Left lung (tissue), 10 donors: Measurements from ENCODE around the gene KSR1. TPM values are rescaled to one million over a fixed set of nuclear protein-coding genes. Genes with fewer than 3 reads are reported as not detected.

Source experiments
- ATAC-seq: fragments of 200-7000 bp; cut with Tn5 transposase; one replicate; pipeline ENCODE4 v1.9.1; 2020; ENCODE audit warnings: moderate library complexity
- DNase-seq, 4 donors: peaks; one replicate each; pipeline ENCODE4 v3.0.0-alpha.2; 2013 to 2020
- H3K27ac ChIP-seq, 2 donors: fragments of 200-600 bp; sonication (generic) in 1 of 2; one replicate each; pipeline versions ENCODE4 v1.5.0 to v1.8.0; 2020 to 2021
- H3K27me3 ChIP-seq, 2 donors: fragments of 200-600 bp; sonication (generic) in 1 of 2; one replicate each; pipeline versions ENCODE4 v1.5.0 to v1.8.0; 2020 to 2021
- H3K36me3 ChIP-seq, 2 donors: fragments of 200-600 bp; sonication (generic) in 1 of 2; one replicate each; pipeline versions ENCODE4 v1.5.0 to v1.8.0; 2020 to 2021
- H3K4me1 ChIP-seq, 2 donors: fragments of 200-600 bp; one replicate each; pipeline ENCODE4 v1.8.0; 2021
- H3K4me3 ChIP-seq, 2 donors: fragments of 200-600 bp; sonication (generic) in 1 of 2; one replicate each; pipeline versions ENCODE4 v1.5.0 to v1.8.0; 2020 to 2021; ENCODE audit warnings: mild to moderate bottlenecking in 1 of 2
- H3K9me3 ChIP-seq, 2 donors: fragments of 200-600 bp; sonication (generic) in 1 of 2; one replicate each; pipeline versions ENCODE4 v1.5.0 to v1.8.0; 2020 to 2021
- CTCF ChIP-seq, 2 donors: fragments of 200-600 bp; sonication (generic) in 1 of 2; IDR thresholded peaks; one replicate each; pipeline versions ENCODE4 v1.5.0 to v1.8.0; 2021; ENCODE audit warnings: antibody characterized with exemption in 2 of 2
- intact Hi-C, 2 donors: fragments of 100-400 bp; cut with DNase I; formaldehyde crosslinking; loops; one replicate each; pipeline versions ENCODE4 v1.11.2 to v1.14.2; 2022
- polyA plus RNA-seq, 6 donors: library from polyadenylated mRNA; unstranded; fragments of 120-200 nt; gene quantifications; one replicate each; pipeline ENCODE4 v1.2.1, GENCODE V29; 2013; ENCODE audit not compliant: insufficient read length in 6 of 6
- total RNA-seq, 2 donors: library from RNA; stranded (reverse); fragmentation: NEBNext Ultra II Directional; extraction: Animal tissue kit (Norgen Biotek cat#: 25700); gene quantifications; one replicate each; pipeline ENCODE4 v1.2.1, GENCODE V29; 2021
- donor health status: DM: no; HTN: yes; CAD: no.
- donor health status: DM: no; HTN: no; CAD: no.

KSR1 gene
- total and polyA plus RNA-seq, 8 donors, result 35.0 to 70.0 (median 62.5) TPM

GRCh38 chr17:27486741-27487140 lies 30.5 kb downstream of the KSR1 start:
- intact Hi-C loops, result no loop called here
- Histone ChIP-seq H3K27ac (no peak overlapping the region), H3K4me3 (no peak overlapping the region), H3K27me3 (no peaks in the 10 kb centered on the region), H3K36me3 (no peaks in the 10 kb centered on the region), H3K4me1 (peaks cover 29 to 61% of the 10 kb centered on the region in 2 donors), H3K9me3 (no peaks in the 10 kb centered on the region)
- ATAC-seq, result no peak
- TF ChIP-seq CTCF (IDR thresholded peaks at IDR 0.05), result no peak
- no peak for DNase-seq

- no peak for DNase-seq
- Histone ChIP-seq H3K27me3 (no peaks in the 10 kb centered on the region), H3K36me3 (no peaks in the 10 kb centered on the region), H3K4me3 (no peak overlapping the region), H3K9me3 (no peaks in the 10 kb centered on the region), H3K27ac (peak overlapping the region in 1 of 2 donors; percentile 50), H3K4me1 (peaks cover 29 to 65% of the 10 kb centered on the region in 2 donors)
- intact Hi-C loops, result no loop called here
- ATAC-seq, result peak; percentile 10
- TF ChIP-seq CTCF (IDR thresholded peaks at IDR 0.05), result no peak
Measured at GRCh38 chr17:27488231-27488630, 32.0 kb downstream of the KSR1 start.

GRCh38 chr17:27489045-27489715 lies 32.9 kb downstream of the KSR1 start:
- ATAC-seq (peak; percentile 83), DNase-seq (peak in 3 of 4 donors; percentile 50 to 89 (median 80))
- intact Hi-C loops, result no loop called here
- TF ChIP-seq CTCF (IDR thresholded peaks at IDR 0.05), result no peak
- no peaks in the 10 kb centered on the region for H3K36me3 ChIP-seq
- no peak overlapping the region for H3K4me3 ChIP-seq
- H3K27me3 ChIP-seq, result no peaks in the 10 kb centered on the region
- no peaks in the 10 kb centered on the region for H3K9me3 ChIP-seq
- H3K27ac ChIP-seq, result peak overlapping the region in 1 of 2 donors; percentile 50
- peaks cover 37 to 75% of the 10 kb centered on the region in 2 donors for H3K4me1 ChIP-seq

DNA sequence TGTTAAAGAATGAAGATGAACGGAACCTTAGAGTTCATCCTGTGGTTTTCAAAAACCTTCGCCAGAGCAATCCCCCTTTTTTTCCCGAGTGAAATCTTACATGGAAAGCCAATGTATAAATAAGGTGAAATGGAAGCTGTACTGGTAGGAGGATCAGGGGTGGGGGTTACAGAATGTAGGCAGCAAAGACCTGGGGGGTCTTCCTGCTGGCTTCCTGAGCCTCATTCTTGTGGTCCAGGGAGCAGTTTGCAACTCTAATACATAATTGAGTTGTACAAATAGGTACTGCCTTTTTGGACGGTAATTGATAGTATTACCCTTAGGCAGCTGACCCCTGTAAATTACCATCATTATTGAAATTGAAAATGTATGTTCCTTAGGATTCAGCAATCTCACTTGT lies 34.1 kb downstream of the KSR1 start:
- intact Hi-C loops, result no loop called here
- no peak for TF ChIP-seq CTCF (IDR thresholded peaks at IDR 0.05)
- Histone ChIP-seq H3K27ac (no peak overlapping the region), H3K27me3 (no peaks in the 10 kb centered on the region), H3K36me3 (no peaks in the 10 kb centered on the region), H3K9me3 (no peaks in the 10 kb centered on the region), H3K4me3 (no peak overlapping the region), H3K4me1 (peaks cover 43 to 78% of the 10 kb centered on the region in 2 donors)
- DNase-seq (no peak), ATAC-seq (no peak)

- TF ChIP-seq CTCF (IDR thresholded peaks at IDR 0.05), result no peak
- H3K4me1 ChIP-seq, result peaks cover 39 to 70% of the 10 kb centered on the region in 2 donors
- no peak for DNase-seq
Measured at GRCh38 chr17:27491713-27492190, 35.5 kb downstream of the KSR1 start.

More at GRCh38 chr17:27491713-27492190, 35.5 kb downstream of the KSR1 start:
- Histone ChIP-seq H3K9me3 (no peaks in the 10 kb centered on the region), H3K27ac (no peak overlapping the region), H3K4me3 (no peak overlapping the region), H3K36me3 (no peaks in the 10 kb centered on the region), H3K27me3 (no peaks in the 10 kb centered on the region)
- intact Hi-C loops, result no loop called here
- ATAC-seq, result no peak
